ENCODE data around the gene SLC38A6.
"Not testable (repeated sequence)": the region's sequence is repeated elsewhere in the genome, so short reads cannot be mapped to it uniquely, and the experiment has no call there.

The SLC38A6 gene

GRCh38 chr14:61051621-61052020, 70.6 kb downstream of the SLC38A6 start:
- no peak for DNase-seq (ENCODE audit: low read depth)

GRCh38 chr14:61063461-61063860, 82.4 kb downstream of the SLC38A6 start:
- no peak for DNase-seq (ENCODE audit: low read depth)

GRCh38 chr14:61064210-61064609, 83.2 kb downstream of the SLC38A6 start:
- DNase-seq (ENCODE audit: low read depth), result no peak

DNA sequence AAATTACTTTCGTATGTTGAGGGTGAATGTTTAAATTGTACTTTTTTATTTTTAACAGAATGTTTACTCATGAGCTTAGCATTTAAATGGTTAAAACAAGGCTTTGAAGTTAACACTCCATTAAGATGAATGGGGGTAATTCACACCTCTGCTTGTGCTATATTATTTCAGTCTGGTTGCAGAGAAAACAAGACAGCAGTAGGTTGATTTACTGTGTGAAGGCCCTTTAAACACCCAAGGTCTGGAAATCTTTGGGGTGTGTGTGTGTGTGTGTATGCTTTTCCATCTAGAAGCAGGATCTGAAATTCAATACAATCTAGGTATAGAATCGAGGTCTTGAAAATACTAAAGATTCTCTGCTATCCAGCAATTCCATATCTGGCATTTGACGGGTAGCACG, 83.8 kb downstream of the SLC38A6 start:
- no peak for DNase-seq (ENCODE audit: low read depth)

GRCh38 chr14:61065656-61066055, 84.6 kb downstream of the SLC38A6 start:
- no peak for DNase-seq (ENCODE audit: low read depth)

DNA sequence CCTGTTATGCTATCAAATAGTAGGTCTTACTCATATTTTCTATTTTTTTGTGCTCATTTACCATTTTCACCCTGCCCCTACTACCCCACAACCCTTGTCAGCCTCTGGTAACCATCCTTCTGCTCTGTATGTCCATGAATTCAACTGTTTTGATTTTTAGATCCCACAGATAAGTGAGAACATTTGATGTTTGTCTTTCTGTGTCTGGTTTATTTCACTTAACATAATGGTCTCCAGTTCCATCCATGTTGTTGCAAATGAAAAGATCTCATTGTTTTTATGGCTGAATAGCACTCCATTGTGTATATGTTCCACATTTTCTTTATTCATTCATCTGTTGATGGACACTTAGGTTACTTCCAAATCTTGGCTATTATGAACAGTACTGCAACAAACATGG, 91.4 kb downstream of the SLC38A6 start:
- not testable (repeated sequence) for DNase-seq (ENCODE audit: low read depth)

GRCh38 chr14:61074852-61075251, 93.8 kb downstream of the SLC38A6 start:
- DNase-seq (ENCODE audit: low read depth), result no peak

DNA sequence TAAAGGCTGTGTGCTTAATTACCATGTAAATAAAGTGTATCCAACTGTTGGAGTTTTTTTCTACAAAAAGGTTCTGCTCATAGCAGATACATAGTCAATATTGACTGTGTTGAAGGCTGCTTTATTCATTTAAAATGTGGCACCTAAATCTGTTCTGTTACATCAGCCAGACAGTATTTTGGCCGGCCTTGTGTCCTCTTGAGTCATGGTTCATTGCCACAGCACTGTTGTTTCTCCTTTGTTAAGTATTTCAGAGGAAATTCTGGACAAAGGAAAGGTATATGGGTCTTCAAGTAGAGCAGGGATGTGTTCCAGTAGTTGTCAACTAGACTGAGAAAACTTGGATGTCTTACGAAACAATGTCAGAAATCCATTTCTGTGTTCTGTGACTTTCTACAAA, 95.5 kb downstream of the SLC38A6 start:
- DNase-seq (ENCODE audit: low read depth), result no peak

DNA sequence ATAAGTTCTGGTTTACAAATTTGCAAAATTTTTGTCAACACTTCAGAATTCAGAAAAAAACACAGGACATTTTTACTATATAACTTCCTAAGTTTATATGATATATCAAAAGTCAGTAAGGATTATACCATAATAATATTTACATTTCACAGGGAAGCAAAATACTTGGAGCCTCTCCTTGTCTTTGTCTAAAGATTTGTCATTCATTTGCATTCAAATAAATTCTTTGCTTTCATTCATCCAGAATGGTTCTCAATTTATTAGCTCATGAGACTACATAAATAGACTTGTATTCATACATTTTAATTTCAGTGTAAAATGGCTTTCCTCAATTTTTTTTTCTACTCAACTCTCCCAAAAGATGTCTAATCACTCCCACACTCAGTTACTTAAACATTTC, 96.4 kb downstream of the SLC38A6 start:
- no peak for DNase-seq (ENCODE audit: low read depth)

- DNase-seq (ENCODE audit: low read depth), result peak; percentile 19
Observed at GRCh38 chr14:61077951-61078720, 97.1 kb downstream of the SLC38A6 start.

GRCh38 chr14:61080591-61081010, 99.6 kb downstream of the SLC38A6 start:
- DNase-seq (ENCODE audit: low read depth), result no peak

DNA sequence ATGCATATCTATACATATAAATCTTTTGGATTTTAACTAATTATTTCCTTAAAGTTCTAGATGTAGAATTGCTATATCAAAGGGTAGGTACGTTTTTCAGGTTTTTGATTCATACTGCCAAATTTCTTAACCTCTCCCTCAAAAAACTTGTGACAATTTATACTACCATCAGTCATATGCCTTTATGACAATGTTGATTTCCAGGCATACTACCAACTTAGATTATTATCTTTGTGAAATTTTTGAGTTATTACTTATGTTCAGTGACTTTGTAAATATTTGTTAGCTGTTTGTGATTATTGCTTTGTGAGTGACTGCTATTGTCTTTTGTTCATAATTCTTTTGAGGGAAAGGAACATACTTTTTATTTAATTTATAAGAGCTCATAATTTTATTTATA, 107.0 kb downstream of the SLC38A6 start:
- no peak for DNase-seq (ENCODE audit: low read depth)

GRCh38 chr14:61089126-61089750, 108.2 kb downstream of the SLC38A6 start:
- DNase-seq (ENCODE audit: low read depth), result no peak

DNA sequence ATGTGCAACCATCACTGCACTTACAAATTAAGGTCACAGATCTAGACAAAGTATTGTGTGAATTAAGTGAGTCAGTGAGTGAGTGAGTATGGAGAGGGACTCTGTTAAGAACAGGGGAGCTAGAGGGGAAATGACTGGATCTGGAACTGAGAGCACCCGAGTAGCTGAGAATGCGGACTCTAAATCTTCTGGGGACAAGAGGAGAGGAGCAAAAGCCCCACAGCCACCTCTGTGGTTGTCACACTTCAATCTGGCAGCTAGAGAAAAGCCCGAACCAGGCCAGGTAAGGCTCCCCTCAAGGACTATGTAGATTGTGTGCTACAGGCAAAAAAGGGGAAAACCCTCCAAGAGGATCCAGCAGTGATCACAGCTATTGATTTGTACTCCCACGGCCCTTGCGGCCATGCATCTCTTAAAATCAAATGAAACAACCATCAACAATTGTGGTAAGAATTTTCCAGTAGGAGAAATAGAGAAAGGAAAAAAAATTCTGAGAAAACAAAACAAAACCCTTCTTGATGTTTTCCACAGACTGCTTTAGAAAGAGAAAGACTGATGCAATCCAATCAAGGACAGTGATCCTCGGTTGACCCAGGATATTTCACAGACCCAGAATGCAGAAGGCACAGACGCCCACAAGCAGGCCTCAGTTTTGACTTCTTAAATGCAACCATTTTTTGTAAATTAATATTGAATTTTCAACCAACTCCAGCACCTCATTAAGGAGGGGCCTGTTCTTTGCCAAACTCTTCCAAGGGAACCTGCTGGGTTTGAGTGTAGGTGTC, 109.6 kb downstream of the SLC38A6 start:
- no peak for DNase-seq (ENCODE audit: low read depth)

- no peak for DNase-seq (ENCODE audit: low read depth)
Observed at GRCh38 chr14:61091657-61092273, 110.7 kb downstream of the SLC38A6 start.

GRCh38 chr14:61098096-61098495, 117.1 kb downstream of the SLC38A6 start:
- not testable (repeated sequence) for DNase-seq (ENCODE audit: low read depth)

- DNase-seq (ENCODE audit: low read depth), result peak; percentile 43
Observed at GRCh38 chr14:61098721-61099120, 117.7 kb downstream of the SLC38A6 start.

DNA sequence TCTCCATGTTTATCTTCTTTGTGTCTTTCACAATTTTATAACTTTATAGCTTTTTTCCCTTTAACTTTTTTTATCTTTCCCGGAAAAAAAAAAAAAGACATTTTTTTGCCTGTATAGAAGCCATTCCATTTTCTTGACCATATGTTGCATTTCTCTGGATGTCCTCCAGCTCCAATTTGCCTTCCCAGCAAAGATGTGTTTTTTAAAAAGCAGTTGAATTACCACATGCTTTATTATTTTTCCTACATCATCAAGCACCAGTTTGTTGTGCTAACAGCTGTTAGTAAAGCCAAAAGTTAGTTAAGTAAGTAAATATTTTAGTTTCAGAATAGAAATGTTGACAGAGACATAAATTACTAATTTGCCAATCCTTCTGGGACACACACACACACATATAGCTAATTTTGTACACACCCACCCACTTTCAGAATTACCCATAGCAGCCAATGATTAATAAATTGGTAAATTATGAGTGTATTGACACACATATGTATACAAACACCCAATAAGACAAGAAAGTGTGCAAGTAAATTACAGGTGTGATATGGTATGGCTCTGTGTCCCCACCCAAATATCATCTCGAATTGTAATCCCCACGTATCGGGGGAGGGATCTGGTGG, 118.3 kb downstream of the SLC38A6 start:
- DNase-seq (ENCODE audit: low read depth), result no peak

DNA sequence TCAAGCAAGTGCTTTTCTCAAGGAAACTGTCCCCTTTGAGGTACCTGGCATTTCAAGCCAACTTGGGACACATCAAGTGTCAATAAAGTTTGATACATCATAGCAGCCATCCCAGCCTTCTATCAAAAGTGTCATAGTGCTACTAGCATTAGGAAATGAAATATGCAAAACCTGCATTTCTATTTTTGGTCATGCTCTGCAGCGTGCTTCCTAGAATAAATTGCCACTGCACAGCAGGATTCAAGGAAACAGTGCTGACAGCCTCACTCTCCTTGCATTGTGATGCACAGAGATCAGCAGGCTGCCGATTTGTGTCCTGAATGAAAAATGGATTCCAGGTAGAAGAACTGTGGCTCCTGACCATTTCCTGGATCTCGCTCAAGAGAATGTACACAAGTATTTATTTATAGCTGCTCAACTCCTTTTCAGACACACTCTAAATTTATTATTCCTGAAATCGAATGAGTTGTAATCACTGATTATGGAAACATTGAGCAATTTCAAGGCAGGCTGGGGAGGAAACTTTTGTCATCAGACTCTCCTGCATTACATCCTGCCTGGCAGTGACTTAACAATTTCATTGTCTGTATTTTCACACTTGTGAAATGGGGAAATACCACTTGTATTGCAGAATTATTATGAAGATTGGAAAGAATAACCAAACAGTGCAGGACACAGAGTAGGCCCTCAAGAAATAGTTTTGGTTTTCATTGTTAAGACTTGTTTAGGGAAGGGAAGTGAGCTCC, 120.9 kb downstream of the SLC38A6 start:
- DNase-seq (ENCODE audit: low read depth), result peak; percentile 38

All from ELR (cell line).